RWPE1 (cell line): ENCODE data around the gene PGBD1.
A peak's percentile ranks its signal among the peaks of the same experiment; 100 is the strongest.

Experiments
- CTCF ChIA-PET: fragments of 350-600 bp; sonication (Branson Sonifier 250); formaldehyde crosslinking; extraction: SDS; loops from one replicate; lab custom pipeline; 2021; lab: Yijun Ruan, JAX
- POLR2A ChIA-PET: fragments of 400-600 bp; formaldehyde crosslinking; extraction: SDS; loops from one replicate; lab custom pipeline; 2020; ENCODE audit warnings: antibody characterized with exemption; ENCODE audit not compliant: low non-redundant PET; lab: Yijun Ruan, JAX
- DNase-seq: peaks from one replicate; pipeline ENCODE4 v3.0.0; 2012; ENCODE audit warnings: low spot score
- H3K27ac ChIP-seq: fragments of 450-650 bp; 2 replicates; pipeline ENCODE4 v1.5.1; 2017
- TF ChIP-seq, protein P1 (sequence below): fragments of 450-650 bp; conservative IDR thresholded peaks from 2 replicates; pipeline ENCODE4 v1.5.1; 2017; ENCODE audit warnings: low read depth, mild to moderate bottlenecking

PGBD1 gene

DNA sequence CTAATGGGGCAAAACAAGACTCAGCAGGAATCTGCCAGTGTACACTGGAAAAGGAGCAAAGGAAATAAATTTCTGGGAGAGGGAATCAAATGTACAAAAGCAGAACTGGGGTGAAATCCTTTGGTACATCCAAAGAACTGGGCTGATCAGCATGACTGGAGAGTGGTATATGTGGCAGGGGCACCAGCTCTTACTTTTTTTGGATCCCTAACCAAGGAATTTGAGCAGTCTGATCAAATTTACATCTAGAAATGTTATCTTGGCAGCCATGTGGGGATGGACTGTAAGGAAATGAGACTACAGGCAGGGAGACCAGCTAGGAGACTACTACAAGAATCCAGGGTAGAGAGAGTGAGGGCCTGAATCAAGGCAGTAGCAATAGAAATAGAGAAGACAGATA, 55.7 kb downstream of the PGBD1 start:
- DNase-seq = no peak
- POLR2A ChIA-PET = interaction anchor here (0.5 to 0.6 kb wide), 2 partner anchors 447 to 1313 kb away, joined by 3 to 15 read pairs; a partner anchor contains a TSS
- CTCF ChIA-PET = interaction anchor here (1.0 kb wide), 1 partner anchor 19 kb away, joined by 4 read pairs; no protein-coding TSS in a partner anchor
- no peak overlapping the region for H3K27ac ChIP-seq
- TF ChIP-seq, protein P1, sequence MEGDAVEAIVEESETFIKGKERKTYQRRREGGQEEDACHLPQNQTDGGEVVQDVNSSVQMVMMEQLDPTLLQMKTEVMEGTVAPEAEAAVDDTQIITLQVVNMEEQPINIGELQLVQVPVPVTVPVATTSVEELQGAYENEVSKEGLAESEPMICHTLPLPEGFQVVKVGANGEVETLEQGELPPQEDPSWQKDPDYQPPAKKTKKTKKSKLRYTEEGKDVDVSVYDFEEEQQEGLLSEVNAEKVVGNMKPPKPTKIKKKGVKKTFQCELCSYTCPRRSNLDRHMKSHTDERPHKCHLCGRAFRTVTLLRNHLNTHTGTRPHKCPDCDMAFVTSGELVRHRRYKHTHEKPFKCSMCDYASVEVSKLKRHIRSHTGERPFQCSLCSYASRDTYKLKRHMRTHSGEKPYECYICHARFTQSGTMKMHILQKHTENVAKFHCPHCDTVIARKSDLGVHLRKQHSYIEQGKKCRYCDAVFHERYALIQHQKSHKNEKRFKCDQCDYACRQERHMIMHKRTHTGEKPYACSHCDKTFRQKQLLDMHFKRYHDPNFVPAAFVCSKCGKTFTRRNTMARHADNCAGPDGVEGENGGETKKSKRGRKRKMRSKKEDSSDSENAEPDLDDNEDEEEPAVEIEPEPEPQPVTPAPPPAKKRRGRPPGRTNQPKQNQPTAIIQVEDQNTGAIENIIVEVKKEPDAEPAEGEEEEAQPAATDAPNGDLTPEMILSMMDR = no peak

DNA sequence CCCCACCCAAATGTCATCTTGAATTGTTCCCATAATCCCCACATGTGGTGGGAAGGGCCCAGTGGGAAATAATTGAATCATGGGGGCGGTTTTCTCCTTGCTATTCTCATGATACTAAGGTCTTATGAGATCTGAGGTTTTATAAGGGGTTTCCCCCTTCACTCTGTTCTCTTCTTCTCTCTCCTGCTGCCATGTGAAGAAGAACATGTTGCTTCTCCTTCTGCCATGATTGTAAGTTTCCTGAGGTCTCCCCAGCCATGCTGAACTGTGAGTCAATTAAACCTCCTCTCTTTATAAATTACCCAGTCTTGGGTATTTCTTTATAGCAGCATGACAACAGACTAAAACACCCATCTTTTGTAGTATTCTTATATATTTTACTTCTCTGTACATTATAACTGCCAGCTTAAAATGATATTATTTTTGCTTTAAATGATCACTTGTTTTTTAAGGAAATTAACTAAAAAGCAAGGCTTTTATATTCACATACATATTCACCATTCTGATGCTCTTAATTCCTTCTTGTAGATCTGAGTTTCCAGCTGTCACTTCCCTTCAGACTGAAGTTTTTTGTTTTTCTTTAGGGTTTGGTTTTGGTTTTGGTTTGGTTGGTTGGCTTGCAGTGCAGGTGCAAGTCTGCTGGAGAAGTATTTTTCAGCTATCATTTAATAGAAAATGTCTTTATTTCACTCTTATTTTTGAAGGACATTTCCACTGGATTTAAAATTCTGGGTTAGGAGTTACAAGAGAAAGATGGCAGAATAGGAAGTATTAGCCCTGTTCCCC, 59.1 kb downstream of the PGBD1 start:
- POLR2A ChIA-PET = no interaction called here
- H3K27ac ChIP-seq = no peak overlapping the region
- TF ChIP-seq, protein P1 = no peak
- DNase-seq = no peak
- CTCF ChIA-PET = no interaction called here

DNA sequence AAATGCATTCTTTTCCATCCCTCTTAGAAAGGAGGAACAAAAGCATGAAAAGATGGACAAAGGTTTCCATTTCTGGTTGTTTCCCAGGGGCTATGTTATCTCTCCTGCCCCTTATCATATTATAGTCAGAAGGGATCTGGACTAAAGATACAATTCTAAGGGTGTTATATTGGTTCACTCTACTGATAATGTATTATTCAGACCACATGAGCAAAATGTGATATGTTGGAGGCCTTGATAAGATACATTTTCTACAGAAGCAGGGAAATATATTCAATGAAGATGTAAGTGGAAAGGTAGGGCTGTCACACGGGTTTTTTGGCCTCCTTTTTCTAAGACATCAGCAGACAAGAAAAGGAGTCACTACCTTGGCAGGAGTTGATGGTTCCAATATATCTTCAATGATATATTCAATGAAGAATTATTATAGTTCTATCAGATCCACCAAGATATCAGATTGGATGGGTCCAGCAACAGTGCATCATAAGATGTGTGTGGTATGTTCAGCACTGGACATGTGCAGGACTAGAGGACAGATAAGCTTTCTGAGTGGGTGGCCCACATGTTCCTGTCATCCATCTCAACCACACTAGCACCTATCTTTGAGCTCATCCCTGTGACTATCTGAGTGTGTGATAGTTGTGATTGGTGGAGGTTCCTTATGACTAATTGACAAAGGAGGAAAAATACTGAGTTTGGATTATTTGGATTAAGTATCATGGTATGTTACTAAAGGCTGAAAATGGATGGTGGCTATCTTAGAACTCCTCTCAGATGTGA, 62.7 kb downstream of the PGBD1 start:
- POLR2A ChIA-PET = no interaction called here
- DNase-seq = no peak
- CTCF ChIA-PET = no interaction called here

DNA sequence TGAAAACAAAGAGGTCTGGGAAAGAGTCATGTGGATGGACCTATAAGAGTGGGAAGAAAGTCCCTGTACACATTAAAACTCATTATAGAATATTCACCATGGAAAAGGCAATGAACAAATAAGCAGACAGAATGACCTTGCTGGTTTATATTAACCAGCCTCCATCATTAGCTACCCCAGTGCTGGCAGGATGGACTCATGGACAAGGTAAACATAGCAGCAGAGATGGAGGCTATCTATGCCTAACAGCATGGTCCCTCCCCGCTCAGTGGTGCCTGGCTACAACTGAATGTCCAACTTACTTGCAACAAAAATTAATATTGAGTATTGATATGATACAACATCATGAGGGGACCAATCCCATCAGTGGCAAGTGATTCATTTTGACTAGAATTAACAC, 63.8 kb downstream of the PGBD1 start:
- TF ChIP-seq, protein P1 = no peak

More for the DNA sequence above, 62.7 kb downstream of the PGBD1 start:
- H3K27ac ChIP-seq = no peak overlapping the region
- TF ChIP-seq, protein P1 = no peak

DNA sequence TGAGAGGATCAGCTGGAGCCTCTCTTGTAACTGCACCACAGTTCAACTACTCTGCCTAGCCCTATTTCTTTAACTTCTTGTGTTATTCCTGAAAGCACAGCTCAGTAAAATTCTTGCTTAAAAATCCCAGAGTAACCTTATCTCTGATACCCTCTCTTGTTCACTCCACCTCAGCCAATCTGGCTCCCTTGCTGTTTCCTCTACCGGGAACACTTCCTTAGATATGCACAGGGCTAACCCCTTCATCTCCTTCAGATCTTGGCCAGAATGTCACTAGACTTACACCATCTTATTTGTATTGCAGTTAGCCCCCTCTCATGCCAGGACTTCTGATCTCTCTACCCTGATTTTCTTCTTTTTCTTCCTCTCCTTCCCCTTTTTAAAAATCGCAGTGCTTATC, 65.7 kb downstream of the PGBD1 start:
- DNase-seq = no peak
- TF ChIP-seq, protein P1 = no peak
- ChIA-PET POLR2A (no interaction called here), CTCF (no interaction called here)
- no peak overlapping the region for H3K27ac ChIP-seq

More for the DNA sequence above, 63.8 kb downstream of the PGBD1 start:
- H3K27ac ChIP-seq = no peak overlapping the region
- DNase-seq = no peak
- CTCF ChIA-PET = no interaction called here
- POLR2A ChIA-PET = no interaction called here

DNA sequence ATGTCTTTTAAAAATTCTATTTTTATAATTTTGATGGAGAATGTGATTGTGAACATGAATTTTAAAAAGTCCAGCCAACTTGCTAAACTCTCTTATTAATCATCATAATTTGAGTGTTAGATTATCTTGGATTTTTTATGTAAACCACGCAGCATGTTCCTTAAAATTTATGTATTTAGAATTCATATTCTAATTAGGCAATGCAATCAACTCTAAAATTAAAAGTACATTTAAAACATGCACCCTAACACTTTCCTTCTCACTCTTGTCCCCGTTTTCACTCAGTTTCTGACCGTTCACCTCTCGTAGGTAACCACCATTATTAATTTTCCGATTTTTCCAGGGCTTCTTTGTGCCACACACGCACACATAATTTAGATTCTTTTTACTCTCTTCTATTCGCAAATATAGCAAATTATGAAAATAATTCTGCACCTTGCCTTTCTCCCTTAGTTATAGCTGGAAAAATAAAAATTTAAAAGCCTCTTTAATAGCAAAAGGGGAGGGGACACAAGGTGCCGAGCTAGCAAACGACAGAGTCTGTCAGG, 68.0 kb downstream of the PGBD1 start:
- POLR2A ChIA-PET = no interaction called here
- TF ChIP-seq, protein P1 = no peak
- CTCF ChIA-PET = no interaction called here
- H3K27ac ChIP-seq = peak overlapping the region; percentile 84
- no peak for DNase-seq
